ENCODE results near the gene NFASC. TPM values are rescaled to one million over a fixed set of nuclear protein-coding genes. Genes with fewer than 3 reads are reported as not detected.

NFASC gene
- total RNA-seq, 1 donor from 2014 or later, result 3.8 TPM

DNA sequence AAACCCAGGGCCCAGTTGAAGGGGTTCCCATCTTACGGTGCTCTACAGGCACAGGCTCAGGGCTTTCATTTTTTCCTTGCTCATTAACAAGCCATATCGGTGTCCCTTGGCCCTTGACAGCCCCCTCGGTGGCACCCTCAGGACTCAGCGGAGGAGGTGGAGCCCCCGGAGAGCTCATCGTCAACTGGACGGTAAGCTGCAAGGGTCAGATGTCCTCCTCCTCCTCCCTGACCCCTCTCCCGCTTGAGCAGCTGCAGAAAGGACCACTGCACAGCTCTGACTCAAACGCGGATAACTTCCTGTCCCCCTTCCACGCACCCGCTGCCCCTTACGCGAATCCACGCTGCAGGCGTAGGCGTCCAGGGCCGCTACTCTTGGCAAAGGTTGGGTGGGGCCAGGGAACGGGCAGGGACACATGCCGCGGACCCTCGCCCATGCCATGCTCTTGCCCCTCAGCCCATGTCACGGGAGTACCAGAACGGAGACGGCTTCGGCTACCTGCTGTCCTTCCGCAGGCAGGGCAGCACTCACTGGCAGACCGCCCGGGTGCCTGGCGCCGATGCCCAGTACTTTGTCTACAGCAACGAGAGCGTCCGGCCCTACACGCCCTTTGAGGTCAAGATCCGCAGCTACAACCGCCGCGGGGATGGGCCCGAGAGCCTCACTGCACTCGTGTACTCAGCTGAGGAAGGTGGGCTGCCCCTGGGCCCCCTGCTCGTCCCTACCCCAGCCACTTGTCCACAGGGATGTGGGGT lies 198.9 kb downstream of the NFASC start:
- Mint-ChIP-seq H3K9me3 (ENCODE audit: unreplicated experiment) (no peaks in the 10 kb centered on the region), H3K27ac (ENCODE audit: unreplicated experiment) (no peak overlapping the region), H3K27me3 (ENCODE audit: unreplicated experiment) (peaks cover 6% of the 10 kb centered on the region), H3K4me3 (ENCODE audit: unreplicated experiment) (no peak overlapping the region), H3K36me3 (ENCODE audit: low read depth, unreplicated experiment) (no peaks in the 10 kb centered on the region), H3K4me1 (ENCODE audit: unreplicated experiment) (no peaks in the 10 kb centered on the region)
- no peak for DNase-seq (ENCODE audit: low spot score)
- TF ChIP-seq, protein P1, sequence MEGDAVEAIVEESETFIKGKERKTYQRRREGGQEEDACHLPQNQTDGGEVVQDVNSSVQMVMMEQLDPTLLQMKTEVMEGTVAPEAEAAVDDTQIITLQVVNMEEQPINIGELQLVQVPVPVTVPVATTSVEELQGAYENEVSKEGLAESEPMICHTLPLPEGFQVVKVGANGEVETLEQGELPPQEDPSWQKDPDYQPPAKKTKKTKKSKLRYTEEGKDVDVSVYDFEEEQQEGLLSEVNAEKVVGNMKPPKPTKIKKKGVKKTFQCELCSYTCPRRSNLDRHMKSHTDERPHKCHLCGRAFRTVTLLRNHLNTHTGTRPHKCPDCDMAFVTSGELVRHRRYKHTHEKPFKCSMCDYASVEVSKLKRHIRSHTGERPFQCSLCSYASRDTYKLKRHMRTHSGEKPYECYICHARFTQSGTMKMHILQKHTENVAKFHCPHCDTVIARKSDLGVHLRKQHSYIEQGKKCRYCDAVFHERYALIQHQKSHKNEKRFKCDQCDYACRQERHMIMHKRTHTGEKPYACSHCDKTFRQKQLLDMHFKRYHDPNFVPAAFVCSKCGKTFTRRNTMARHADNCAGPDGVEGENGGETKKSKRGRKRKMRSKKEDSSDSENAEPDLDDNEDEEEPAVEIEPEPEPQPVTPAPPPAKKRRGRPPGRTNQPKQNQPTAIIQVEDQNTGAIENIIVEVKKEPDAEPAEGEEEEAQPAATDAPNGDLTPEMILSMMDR (IDR thresholded peaks at IDR 0.05; ENCODE audit: unreplicated experiment), result no peak

DNA sequence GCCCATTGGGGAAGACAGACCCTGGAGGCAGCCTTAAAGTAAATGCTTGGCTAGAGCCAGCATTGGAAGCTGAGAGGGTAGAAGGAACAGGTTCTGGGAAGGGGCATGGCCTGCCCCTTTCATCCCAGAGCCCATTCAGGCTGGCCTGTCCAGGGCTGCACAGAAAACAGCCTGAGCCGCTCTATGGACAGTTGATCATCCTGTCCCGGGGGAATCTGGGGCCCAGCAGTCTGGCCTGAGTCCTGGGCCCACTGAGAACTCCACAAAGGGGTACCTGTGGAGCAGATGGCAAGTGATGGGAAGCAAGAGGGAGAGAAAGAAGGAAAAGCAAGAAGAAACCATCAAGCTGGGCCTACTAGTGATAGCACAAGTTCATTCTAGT lies 200.4 kb downstream of the NFASC start:
- TF ChIP-seq, protein P1 (IDR thresholded peaks at IDR 0.05; ENCODE audit: unreplicated experiment), result no peak
- Mint-ChIP-seq H3K36me3 (ENCODE audit: low read depth, unreplicated experiment) (no peaks in the 10 kb centered on the region), H3K4me3 (ENCODE audit: unreplicated experiment) (no peak overlapping the region), H3K9me3 (ENCODE audit: unreplicated experiment) (no peaks in the 10 kb centered on the region), H3K4me1 (ENCODE audit: unreplicated experiment) (no peaks in the 10 kb centered on the region), H3K27me3 (ENCODE audit: unreplicated experiment) (peaks cover 11% of the 10 kb centered on the region), H3K27ac (ENCODE audit: unreplicated experiment) (no peak overlapping the region)
- no peak for DNase-seq (ENCODE audit: low spot score)

DNA sequence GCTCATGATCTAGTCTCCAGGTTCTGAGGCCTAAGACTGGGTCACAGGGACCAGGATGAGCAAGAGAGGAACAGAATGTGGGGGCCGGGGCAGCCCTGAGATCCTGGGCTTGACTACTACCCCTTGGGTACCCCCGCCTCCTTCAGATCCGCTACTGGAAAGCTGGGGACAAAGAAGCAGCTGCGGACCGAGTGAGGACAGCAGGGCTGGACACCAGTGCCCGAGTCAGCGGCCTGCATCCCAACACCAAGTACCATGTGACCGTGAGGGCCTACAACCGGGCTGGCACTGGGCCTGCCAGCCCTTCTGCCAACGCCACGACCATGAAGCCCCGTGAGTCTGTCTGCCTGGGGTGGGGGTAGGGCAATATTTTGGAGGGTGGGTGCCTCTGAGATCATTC lies 201.1 kb downstream of the NFASC start:
- no peak overlapping the region for H3K27ac Mint-ChIP-seq (ENCODE audit: unreplicated experiment)
- H3K36me3 Mint-ChIP-seq (ENCODE audit: low read depth, unreplicated experiment), result no peaks in the 10 kb centered on the region
- H3K4me3 Mint-ChIP-seq (ENCODE audit: unreplicated experiment), result no peak overlapping the region
- peaks cover 9% of the 10 kb centered on the region for H3K27me3 Mint-ChIP-seq (ENCODE audit: unreplicated experiment)
- no peaks in the 10 kb centered on the region for H3K9me3 Mint-ChIP-seq (ENCODE audit: unreplicated experiment)
- TF ChIP-seq, protein P1 (IDR thresholded peaks at IDR 0.05; ENCODE audit: unreplicated experiment), result no peak
- DNase-seq (ENCODE audit: low spot score), result no peak
- H3K4me1 Mint-ChIP-seq (ENCODE audit: unreplicated experiment), result no peaks in the 10 kb centered on the region

DNA sequence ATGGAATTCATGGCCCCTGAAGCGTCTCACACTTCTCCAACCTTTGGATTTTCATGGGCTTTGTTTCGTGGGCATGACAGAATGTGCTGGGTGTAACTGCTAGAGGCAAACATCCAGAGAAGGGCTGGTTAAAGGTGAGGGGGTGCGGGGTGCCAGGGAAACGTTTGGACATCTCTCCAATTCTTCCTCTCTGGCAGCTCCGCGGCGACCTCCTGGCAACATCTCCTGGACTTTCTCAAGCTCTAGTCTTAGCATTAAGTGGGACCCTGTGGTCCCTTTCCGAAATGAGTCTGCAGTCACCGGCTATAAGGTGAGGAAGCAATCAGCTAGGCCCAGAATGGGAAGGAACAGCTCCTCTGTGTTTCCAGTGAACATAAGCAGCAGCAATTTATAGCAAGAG lies 201.6 kb downstream of the NFASC start:
- H3K4me3 Mint-ChIP-seq (ENCODE audit: unreplicated experiment), result no peak overlapping the region
- H3K27me3 Mint-ChIP-seq (ENCODE audit: unreplicated experiment), result peaks cover 9% of the 10 kb centered on the region
- no peaks in the 10 kb centered on the region for H3K9me3 Mint-ChIP-seq (ENCODE audit: unreplicated experiment)
- H3K27ac Mint-ChIP-seq (ENCODE audit: unreplicated experiment), result no peak overlapping the region
- H3K4me1 Mint-ChIP-seq (ENCODE audit: unreplicated experiment), result no peaks in the 10 kb centered on the region
- no peak for DNase-seq (ENCODE audit: low spot score)
- TF ChIP-seq, protein P1 (IDR thresholded peaks at IDR 0.05; ENCODE audit: unreplicated experiment), result no peak
- no peaks in the 10 kb centered on the region for H3K36me3 Mint-ChIP-seq (ENCODE audit: low read depth, unreplicated experiment)

Other genes starting within 250 kb of the NFASC start
- 71.1 TPM for gene LRRN2, start 185.1 kb upstream of the NFASC start, total RNA-seq (ENCODE audit: unreplicated experiment)
- gene CNTN2, start 172.3 kb downstream of the NFASC start, total RNA-seq (ENCODE audit: unreplicated experiment), result 0.10 TPM
- 3.7 TPM for gene TMEM81, start 213.6 kb downstream of the NFASC start, total RNA-seq (ENCODE audit: unreplicated experiment)

All from endothelial cell (in vitro differentiated cells).